Activated naive CD8-positive, alpha-beta T cell treated with anti-CD3 and anti-CD28 coated beads for 36 hours (primary cell): ENCODE data around the gene BCAM. TPM values are rescaled to one million over a fixed set of nuclear protein-coding genes. Genes with fewer than 3 reads are reported as not detected.
A peak's percentile ranks its signal among the peaks of the same experiment; 100 is the strongest.
"Not testable (repeated sequence)": the region's sequence is repeated elsewhere in the genome, so short reads cannot be mapped to it uniquely, and the experiment has no call there.

ENCODE experiments used
- DNase-seq: peaks from one replicate; pipeline ENCODE4 v3.0.0; 2021
- H3K27ac Mint-ChIP-seq: one replicate; pipeline ENCODE4 v1.8.0; 2022; ENCODE audit warnings: mild to moderate bottlenecking, moderate library complexity, mixed read lengths
- H3K27me3 Mint-ChIP-seq: one replicate; pipeline ENCODE4 v1.8.0; 2022; ENCODE audit warnings: mild to moderate bottlenecking, mixed read lengths
- H3K36me3 Mint-ChIP-seq: one replicate; pipeline ENCODE4 v1.8.0; 2021; ENCODE audit warnings: mild to moderate bottlenecking, mixed read lengths
- H3K4me1 Mint-ChIP-seq: one replicate; pipeline ENCODE4 v1.8.0; 2021; ENCODE audit warnings: mixed read lengths
- H3K4me3 Mint-ChIP-seq: one replicate; pipeline ENCODE4 v1.8.0; 2022; ENCODE audit warnings: mild to moderate bottlenecking, moderate library complexity, mixed read lengths
- H3K9me3 Mint-ChIP-seq: one replicate; pipeline ENCODE4 v1.8.0; 2022; ENCODE audit warnings: mixed read lengths
- total RNA-seq, 2 experiments: library from RNA; stranded (reverse); gene quantifications; one replicate each; pipeline ENCODE4 v1.2.3, GENCODE V29; 2021

Gene BCAM, protein sequence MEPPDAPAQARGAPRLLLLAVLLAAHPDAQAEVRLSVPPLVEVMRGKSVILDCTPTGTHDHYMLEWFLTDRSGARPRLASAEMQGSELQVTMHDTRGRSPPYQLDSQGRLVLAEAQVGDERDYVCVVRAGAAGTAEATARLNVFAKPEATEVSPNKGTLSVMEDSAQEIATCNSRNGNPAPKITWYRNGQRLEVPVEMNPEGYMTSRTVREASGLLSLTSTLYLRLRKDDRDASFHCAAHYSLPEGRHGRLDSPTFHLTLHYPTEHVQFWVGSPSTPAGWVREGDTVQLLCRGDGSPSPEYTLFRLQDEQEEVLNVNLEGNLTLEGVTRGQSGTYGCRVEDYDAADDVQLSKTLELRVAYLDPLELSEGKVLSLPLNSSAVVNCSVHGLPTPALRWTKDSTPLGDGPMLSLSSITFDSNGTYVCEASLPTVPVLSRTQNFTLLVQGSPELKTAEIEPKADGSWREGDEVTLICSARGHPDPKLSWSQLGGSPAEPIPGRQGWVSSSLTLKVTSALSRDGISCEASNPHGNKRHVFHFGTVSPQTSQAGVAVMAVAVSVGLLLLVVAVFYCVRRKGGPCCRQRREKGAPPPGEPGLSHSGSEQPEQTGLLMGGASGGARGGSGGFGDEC
- not detected for total RNA-seq

- H3K27ac Mint-ChIP-seq: no peak within 1 kb of the TSS
- no peak for DNase-seq
- no peak within 1 kb of the TSS for H3K4me3 Mint-ChIP-seq
- no peaks in the 10 kb centered on the region for H3K9me3 Mint-ChIP-seq
- H3K27me3 Mint-ChIP-seq: peaks cover 44% of the 10 kb centered on the region
- no peaks in the 10 kb centered on the region for H3K36me3 Mint-ChIP-seq
- peaks cover 4% of the 10 kb centered on the region for H3K4me1 Mint-ChIP-seq
Measured at GRCh38 chr19:44808463-44809371, at the start of gene BCAM. Gene BCAM (plus strand): TSS chr19:44809103. CDS start chr19:44809125, 22 bp downstream.

DNA sequence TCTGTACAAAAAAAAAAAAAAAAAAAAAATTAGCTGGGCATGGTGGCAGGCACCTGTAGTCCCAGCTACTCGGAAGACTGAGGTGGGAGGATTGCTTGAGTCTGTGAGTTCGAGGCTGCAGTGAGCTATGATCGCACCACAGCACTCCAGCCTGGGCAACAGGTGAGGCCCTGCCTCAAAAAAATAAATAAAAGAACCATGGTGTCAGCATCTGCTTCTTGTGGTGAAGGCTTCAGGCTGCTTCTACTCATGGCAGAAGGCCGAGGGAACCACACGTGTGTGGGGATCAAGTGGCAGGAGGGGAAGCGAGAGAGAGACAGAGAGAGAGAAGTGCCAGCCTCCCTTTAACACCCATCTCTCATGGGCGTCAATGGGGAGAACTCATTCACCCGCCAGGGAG is 46.9 kb upstream of the BCAM start:
- no peak overlapping the region for H3K27ac Mint-ChIP-seq
- peaks cover 19% of the 10 kb centered on the region for H3K4me1 Mint-ChIP-seq
- H3K36me3 Mint-ChIP-seq: peaks cover 25% of the 10 kb centered on the region

DNA sequence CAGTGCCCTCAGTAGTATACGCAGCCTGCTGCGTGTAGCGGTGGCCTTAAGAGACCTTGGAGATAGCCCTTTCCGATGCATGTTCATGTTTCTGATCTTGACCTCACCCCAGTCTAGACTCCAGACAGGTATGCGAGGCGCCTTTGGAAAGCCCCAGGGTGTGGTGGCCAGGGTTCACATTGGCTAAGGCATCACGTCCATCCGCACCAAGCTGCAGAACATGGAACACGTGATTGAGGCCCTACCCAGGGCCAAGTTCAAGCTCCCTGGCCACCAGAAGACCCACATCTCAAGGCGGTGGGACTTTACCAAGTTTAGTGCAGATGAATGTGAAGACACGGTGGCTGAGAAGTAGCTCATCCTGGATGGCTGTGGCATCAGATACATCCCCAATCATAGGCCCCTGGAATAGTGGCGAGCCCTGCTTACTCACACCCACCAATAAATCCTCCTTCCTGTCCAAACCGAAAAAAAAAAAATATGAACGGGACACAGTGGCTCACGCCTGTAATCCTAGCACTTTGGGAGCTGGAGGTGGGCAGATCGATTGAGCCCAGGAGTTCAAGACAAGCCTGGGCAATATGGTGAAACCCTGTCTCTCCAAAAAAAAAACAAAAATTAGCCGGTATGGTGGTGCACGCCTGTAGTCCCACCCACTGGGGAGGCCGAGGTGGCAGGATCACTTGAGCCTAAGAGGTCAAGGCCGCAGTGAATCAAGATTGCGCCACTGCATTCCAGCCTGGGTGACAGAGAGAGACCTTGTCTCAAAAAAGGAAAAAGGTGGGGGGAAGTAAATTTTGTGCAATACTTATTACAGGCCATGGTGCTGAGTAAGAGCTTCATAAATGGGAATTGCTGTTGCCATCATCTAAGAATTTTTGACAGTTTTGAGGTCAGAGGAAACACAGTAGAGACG is 43.6 kb upstream of the BCAM start:
- H3K27me3 Mint-ChIP-seq: no peaks in the 10 kb centered on the region
- no peak for DNase-seq
- H3K27ac Mint-ChIP-seq: no peak overlapping the region
- H3K9me3 Mint-ChIP-seq: peaks cover 8% of the 10 kb centered on the region
- H3K4me3 Mint-ChIP-seq: no peak overlapping the region
- peaks cover 28% of the 10 kb centered on the region for H3K4me1 Mint-ChIP-seq
- H3K36me3 Mint-ChIP-seq: peaks cover 13% of the 10 kb centered on the region

More for the DNA sequence above, 46.9 kb upstream of the BCAM start:
- H3K4me3 Mint-ChIP-seq: no peak overlapping the region
- no peaks in the 10 kb centered on the region for H3K9me3 Mint-ChIP-seq
- H3K27me3 Mint-ChIP-seq: no peaks in the 10 kb centered on the region
- no peak for DNase-seq

GRCh38 chr19:44765949-44766335 is 43.0 kb upstream of the BCAM start:
- peaks cover 8% of the 10 kb centered on the region for H3K36me3 Mint-ChIP-seq
- H3K27me3 Mint-ChIP-seq: no peaks in the 10 kb centered on the region
- no peak overlapping the region for H3K4me3 Mint-ChIP-seq
- peaks cover 9% of the 10 kb centered on the region for H3K9me3 Mint-ChIP-seq
- H3K4me1 Mint-ChIP-seq: peaks cover 26% of the 10 kb centered on the region
- no peak overlapping the region for H3K27ac Mint-ChIP-seq
- no peak for DNase-seq

DNA sequence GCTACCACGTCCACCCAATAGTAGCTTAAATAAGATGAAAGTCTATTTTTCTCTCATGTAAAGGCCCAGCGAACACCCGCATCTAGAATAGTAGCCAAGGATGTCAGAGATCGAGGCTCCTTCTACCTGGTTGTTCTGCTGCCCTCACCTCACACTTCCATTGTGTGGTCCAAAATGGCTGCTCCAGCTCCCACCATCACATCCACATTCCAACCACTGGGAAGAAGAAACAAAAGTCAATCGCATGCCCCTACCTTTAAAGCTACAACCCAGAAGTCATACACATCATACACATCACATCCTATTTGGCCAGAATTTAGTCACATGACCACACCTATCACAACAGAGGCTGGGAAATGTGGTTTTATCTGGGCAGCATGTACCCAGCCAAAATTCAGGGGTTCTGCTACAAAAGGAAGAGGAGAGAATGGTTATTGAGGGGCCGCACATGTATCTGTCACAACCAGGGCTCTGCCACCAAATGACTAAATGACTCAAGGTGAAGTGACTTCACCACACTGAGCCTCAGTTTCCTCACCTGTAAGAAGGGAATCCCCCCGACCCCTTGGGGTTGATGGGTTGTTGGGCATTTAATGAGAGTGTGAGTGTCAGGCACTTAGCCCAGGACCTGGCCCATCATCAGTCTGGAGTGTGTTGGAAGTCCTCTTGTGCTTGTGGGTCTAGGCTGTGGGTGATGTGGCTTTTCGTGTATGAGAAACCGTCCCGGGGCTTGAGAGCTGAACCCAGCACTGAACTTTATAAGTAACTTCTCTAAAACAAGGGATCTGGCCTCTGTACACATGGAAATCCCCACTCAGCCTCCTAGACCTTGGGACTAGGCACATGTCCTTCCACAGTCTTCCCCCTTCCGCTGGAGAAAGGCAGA is 41.4 kb upstream of the BCAM start:
- no peak for DNase-seq
- Mint-ChIP-seq H3K9me3 (peaks cover 9% of the 10 kb centered on the region), H3K4me3 (no peak overlapping the region), H3K4me1 (peaks cover 26% of the 10 kb centered on the region), H3K27ac (no peak overlapping the region), H3K36me3 (peaks cover 4% of the 10 kb centered on the region), H3K27me3 (no peaks in the 10 kb centered on the region)

GRCh38 chr19:44770550-44771257 is 38.2 kb upstream of the BCAM start:
- peak; percentile 95 for DNase-seq
- H3K27ac Mint-ChIP-seq: peak overlapping the region; percentile 56
- peaks cover 9% of the 10 kb centered on the region for H3K9me3 Mint-ChIP-seq
- peaks cover 22% of the 10 kb centered on the region for H3K4me1 Mint-ChIP-seq
- H3K27me3 Mint-ChIP-seq: no peaks in the 10 kb centered on the region
- H3K4me3 Mint-ChIP-seq: peak overlapping the region; percentile 47
- peaks cover 4% of the 10 kb centered on the region for H3K36me3 Mint-ChIP-seq

DNA sequence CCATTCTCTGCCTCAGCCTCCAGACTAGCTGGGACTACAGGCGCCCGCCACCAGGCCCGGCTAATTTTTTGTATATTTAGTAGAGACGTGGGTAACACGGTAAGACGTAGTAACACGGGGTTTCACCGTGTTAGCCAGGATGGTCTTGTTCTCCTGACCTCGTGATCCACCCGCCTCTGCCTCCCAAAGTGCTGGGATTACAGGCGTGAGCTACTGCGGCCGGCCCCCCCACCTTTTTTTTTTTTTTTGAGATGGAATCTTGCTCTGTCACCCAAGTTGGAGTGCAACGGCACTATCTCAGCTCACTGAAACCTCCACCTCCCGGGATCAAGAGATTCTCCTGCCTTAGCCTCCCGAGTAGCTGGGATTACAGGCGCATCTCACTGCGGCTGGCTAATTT is 36.8 kb upstream of the BCAM start:
- not testable (repeated sequence) for H3K27ac Mint-ChIP-seq, H3K27me3 Mint-ChIP-seq, DNase-seq, H3K4me3 Mint-ChIP-seq, H3K36me3 Mint-ChIP-seq, H3K9me3 Mint-ChIP-seq
- peaks cover 22% of the 10 kb centered on the region for H3K4me1 Mint-ChIP-seq

DNA sequence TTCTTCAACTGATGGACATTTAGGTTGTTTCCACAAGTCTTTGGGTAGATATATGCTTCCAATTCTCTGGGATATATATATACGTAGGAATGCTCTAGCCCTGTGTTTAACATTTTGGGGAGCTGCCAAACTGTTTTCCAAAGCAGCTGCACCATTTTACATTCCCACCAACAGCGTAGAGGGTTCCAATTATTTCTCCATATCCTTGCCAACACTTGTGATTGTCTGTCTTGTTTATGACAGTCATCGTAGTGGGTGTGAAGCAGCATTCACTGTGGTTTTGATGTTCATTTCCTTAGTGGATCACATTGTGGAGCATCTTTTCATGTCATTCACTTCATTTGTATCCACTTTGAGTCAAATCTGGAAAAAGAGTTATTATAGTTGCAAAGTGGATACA is 35.9 kb upstream of the BCAM start:
- Mint-ChIP-seq H3K36me3 (peaks cover 4% of the 10 kb centered on the region), H3K4me1 (peaks cover 14% of the 10 kb centered on the region), H3K9me3 (peaks cover 6% of the 10 kb centered on the region), H3K27ac (no peak overlapping the region), H3K27me3 (no peaks in the 10 kb centered on the region), H3K4me3 (no peak overlapping the region)
- DNase-seq: no peak

- Mint-ChIP-seq H3K9me3 (no peaks in the 10 kb centered on the region), H3K4me1 (peaks cover 3% of the 10 kb centered on the region), H3K4me3 (no peak overlapping the region), H3K27ac (no peak overlapping the region), H3K36me3 (no peaks in the 10 kb centered on the region), H3K27me3 (no peaks in the 10 kb centered on the region)
- no peak for DNase-seq
Measured at GRCh38 chr19:44775676-44776240, 33.1 kb upstream of the BCAM start.

- DNase-seq: no peak
- H3K4me3 Mint-ChIP-seq: no peak overlapping the region
- H3K27me3 Mint-ChIP-seq: no peaks in the 10 kb centered on the region
- H3K36me3 Mint-ChIP-seq: no peaks in the 10 kb centered on the region
- no peaks in the 10 kb centered on the region for H3K9me3 Mint-ChIP-seq
- no peaks in the 10 kb centered on the region for H3K4me1 Mint-ChIP-seq
- no peak overlapping the region for H3K27ac Mint-ChIP-seq
Measured at GRCh38 chr19:44776402-44777096, 32.4 kb upstream of the BCAM start.

GRCh38 chr19:44777715-44778347 is 31.1 kb upstream of the BCAM start, which contains the start of gene CBLC:
Gene CBLC (plus strand): TSS chr19:44777890. CDS start chr19:44777932, 42 bp downstream.
- no peaks in the 10 kb centered on the region for H3K4me1 Mint-ChIP-seq
- H3K36me3 Mint-ChIP-seq: no peaks in the 10 kb centered on the region
- no peak for DNase-seq
- no peaks in the 10 kb centered on the region for H3K27me3 Mint-ChIP-seq
- H3K9me3 Mint-ChIP-seq: no peaks in the 10 kb centered on the region
- no peak within 1 kb of the TSS for H3K4me3 Mint-ChIP-seq
- H3K27ac Mint-ChIP-seq: no peak within 1 kb of the TSS

DNA sequence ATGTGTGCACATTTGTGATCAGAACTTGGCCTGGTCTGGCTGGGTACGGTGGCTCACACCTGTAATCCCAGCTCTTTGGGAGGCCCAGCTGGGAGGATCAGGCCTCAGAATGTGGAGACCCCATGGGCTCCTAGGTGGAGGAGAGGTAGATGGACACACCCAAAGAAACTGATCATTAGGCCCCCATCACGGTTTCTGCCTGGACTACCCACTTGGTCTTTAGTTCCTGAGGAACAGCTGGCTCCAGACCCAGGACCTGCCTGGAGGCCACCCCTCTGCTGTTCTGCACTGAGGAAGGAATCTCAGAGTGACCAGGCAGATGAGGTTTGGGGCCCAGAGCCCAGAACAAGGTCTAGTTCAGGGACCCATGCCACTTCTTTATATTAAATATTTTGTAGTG is 29.8 kb upstream of the BCAM start:
- Mint-ChIP-seq H3K4me1 (peaks cover 2% of the 10 kb centered on the region), H3K9me3 (no peaks in the 10 kb centered on the region), H3K4me3 (no peak overlapping the region), H3K27me3 (peaks cover under 1% of the 10 kb centered on the region), H3K27ac (no peak overlapping the region), H3K36me3 (no peaks in the 10 kb centered on the region)
- no peak for DNase-seq
